Endothelial cell of umbilical vein (primary cell): ENCODE measurements around the gene ADCY2. TPM values are rescaled to one million over a fixed set of nuclear protein-coding genes. Genes with fewer than 3 reads are reported as not detected.

Source experiments
- BruUV-seq: library from RNA; stranded (reverse); fragments of 400-500 nt; replicated peaks from 2 replicates; lab custom pipeline; 2021; lab: Mats Ljungman, UMichigan
- CTCF ChIA-PET: fragments of 300-600, 350-600 bp; sonication (Branson Sonifier 250); formaldehyde crosslinking; loops from one replicate; lab custom pipeline; 2021; ENCODE audit warnings: antibody characterized with exemption, inconsistent platforms; lab: Charles Lee
- POLR2A ChIA-PET: fragments of 300-600, 350-600 bp; sonication (Branson Sonifier 250); formaldehyde crosslinking; loops from one replicate; lab custom pipeline; 2021; ENCODE audit warnings: antibody characterized with exemption, inconsistent platforms; lab: Charles Lee
- DNase-seq: peaks from one replicate; pipeline ENCODE4 v3.0.0-alpha.2; 2011; ENCODE audit warnings: low read depth, low spot score
- FAIRE-seq: peaks from 2 replicates; lab custom pipeline; 2011; peaks lifted over from hg19 to GRCh38; lab: Jason Lieb, UNC
- H2AFZ ChIP-seq: 2 replicates; pipeline ENCODE4 v1.6.0; 2012; ENCODE audit warnings: low read depth, low read length, control low read depth, inconsistent platforms
- H3K27ac ChIP-seq: 2 replicates; pipeline ENCODE4 v1.5.1; 2011; ENCODE audit warnings: low read depth, mild to moderate bottlenecking, control low read depth, low read length, moderate library complexity; ENCODE audit not compliant: insufficient read depth
- H3K27me3 ChIP-seq, 2 experiments: 2 replicates each; pipeline versions ENCODE4 v1.6.0 to v1.6.1; 2011; ENCODE audit warnings: low read length in 2 of 2, mixed read lengths in 1 of 2; ENCODE audit not compliant: control insufficient read depth in 2 of 2, insufficient read depth in 2 of 2
- H3K36me3 ChIP-seq, 2 experiments: 2 replicates in 1 of 2; 3 replicates in 1 of 2; pipeline ENCODE4 v1.5.1; 2011; ENCODE audit warnings: low read length in 2 of 2, mild to moderate bottlenecking in 1 of 2, moderate library complexity in 1 of 2; ENCODE audit not compliant: control insufficient read depth in 2 of 2, insufficient read depth in 2 of 2; ENCODE audit errors: extremely low read depth in 1 of 2
- H3K4me1 ChIP-seq: 3 replicates; pipeline ENCODE4 v1.5.1; 2011; ENCODE audit warnings: mild to moderate bottlenecking, low read length; ENCODE audit not compliant: control insufficient read depth, insufficient read depth; ENCODE audit errors: extremely low read depth
- H3K4me2 ChIP-seq: 2 replicates; pipeline ENCODE4 v1.6.1; 2011; ENCODE audit warnings: low read length, control low read depth, mixed read lengths; ENCODE audit not compliant: insufficient read depth
- H3K4me3 ChIP-seq, 3 experiments: fragments of 200-600 bp in 1 of 3; sonication (generic), shearing (Covaris generic) in 1 of 3; replicated peaks in 1 of 3; 2 replicates each; pipeline ENCODE4 v1.5.1; 2011 to 2016; ENCODE audit warnings: control low read depth in 3 of 3, low read length in 3 of 3, mild to moderate bottlenecking in 2 of 3, inconsistent platforms in 1 of 3, low read depth in 1 of 3, moderate library complexity in 1 of 3; ENCODE audit not compliant: insufficient read depth in 1 of 3
- H3K79me2 ChIP-seq: 2 replicates; pipeline ENCODE4 v1.6.0; 2012; ENCODE audit warnings: low read length, inconsistent platforms; ENCODE audit not compliant: control insufficient read depth, insufficient read depth
- H3K9ac ChIP-seq: replicated peaks from 2 replicates; pipeline ENCODE3; 2011; ENCODE audit warnings: low read length, control low read depth; ENCODE audit not compliant: insufficient read depth; ENCODE audit errors: extremely low read depth
- H3K9me1 ChIP-seq: replicated peaks from 3 replicates; pipeline ENCODE4 v1.6.0; 2011; ENCODE audit warnings: mild to moderate bottlenecking, low read length; ENCODE audit not compliant: control insufficient read depth, insufficient read depth; ENCODE audit errors: extremely low read depth
- H3K9me3 ChIP-seq: replicated peaks from 2 replicates; pipeline ENCODE4 v1.5.1; 2012; ENCODE audit warnings: low read length, inconsistent platforms; ENCODE audit not compliant: control insufficient read depth, insufficient read depth
- H4K20me1 ChIP-seq: replicated peaks from 2 replicates; pipeline ENCODE3; 2011; ENCODE audit warnings: mild to moderate bottlenecking, low read length; ENCODE audit not compliant: control insufficient read depth, insufficient read depth; ENCODE audit errors: extremely low read depth
- CTCF ChIP-seq, 2 donors: IDR thresholded peaks; 1 replicate in 1 of 2; 2 replicates in 1 of 2; pipeline ENCODE4 v1.5.1; 2011; ENCODE audit warnings: low read length in 2 of 2, mild to moderate bottlenecking in 2 of 2, moderate library complexity in 2 of 2, control low read depth in 1 of 2, inconsistent platforms in 1 of 2, low read depth in 1 of 2; ENCODE audit not compliant: insufficient read depth in 1 of 2; ENCODE audit errors: extremely low read depth in 1 of 2
- EZH2 ChIP-seq: IDR thresholded peaks from 2 replicates; pipeline ENCODE4 v1.6.1; 2012; ENCODE audit warnings: borderline replicate concordance, low read depth, mild to moderate bottlenecking, moderate library complexity, low read length, inconsistent platforms; ENCODE audit not compliant: severe bottlenecking
- FOS ChIP-seq: IDR thresholded peaks from 2 replicates; pipeline ENCODE4 v1.6.1; 2011; ENCODE audit warnings: mild to moderate bottlenecking, low read length, moderate library complexity, borderline replicate concordance; ENCODE audit not compliant: insufficient read depth
- GATA2 ChIP-seq: IDR thresholded peaks from 2 replicates; pipeline ENCODE4 v1.7.0; 2011; ENCODE audit warnings: low read depth, mild to moderate bottlenecking, moderate library complexity, mixed read lengths, low read length; ENCODE audit not compliant: insufficient read length, insufficient read depth
- JUN ChIP-seq: IDR thresholded peaks from 2 replicates; pipeline ENCODE4 v1.6.1; 2011; ENCODE audit warnings: borderline replicate concordance, low read depth; ENCODE audit not compliant: insufficient read length, insufficient read depth
- MYC ChIP-seq: IDR thresholded peaks from one replicate; pipeline ENCODE4 v1.6.1; 2011; ENCODE audit warnings: mild to moderate bottlenecking, low read depth, low read length
- POLR2A ChIP-seq: IDR thresholded peaks from 2 replicates; pipeline ENCODE4 v1.6.1; 2012; ENCODE audit warnings: low read depth, mild to moderate bottlenecking, control low read depth, low read length
- POLR2AphosphoS5 ChIP-seq: IDR thresholded peaks from 2 replicates; pipeline ENCODE4 v1.6.1; 2012; ENCODE audit warnings: low read depth, mild to moderate bottlenecking, control low read depth, low read length, moderate library complexity; ENCODE audit not compliant: insufficient read depth
- dilution Hi-C: fragments of 300-500 bp; cut with MboI; formaldehyde crosslinking; loops from one replicate; pipeline ENCODE4 v1.15.0; 2019; ENCODE audit warnings: low sequenced_read_pairs; ENCODE audit not compliant: extremely low pct_ligation_motif_present
- intact Hi-C: fragments of 100-400 bp; cut with micrococcal nuclease; formaldehyde crosslinking; loops from one replicate; pipeline ENCODE4 v1.10.0; 2022
- polyA plus RNA-seq, 4 experiments: library from polyadenylated mRNA; depleted of rRNA in 3 of 4; stranded (reverse) in 3 of 4; unstranded in 1 of 4; fragments of >200 nt; gene quantifications; 2 replicates each; pipeline versions ENCODE4 v1.2.1 to v1.2.3, GENCODE V29; 2011 to 2012; ENCODE audit warnings: missing spikeins in 1 of 4
- total RNA-seq: library from RNA; stranded (reverse); gene quantifications from 2 replicates; pipeline ENCODE4 v1.2.3, GENCODE V29; 2021
- TF ChIP-seq, protein P1 (sequence below): IDR thresholded peaks from 2 replicates; pipeline ENCODE4 v1.6.1; 2011; ENCODE audit not compliant: insufficient read depth, insufficient read length

ADCY2 gene
- total and polyA plus RNA-seq, 2 donors (not counting 3 experiments of a cell fraction or from before 2014, with no cell fraction given): under 0.01 TPM; not detected in 1

- H3K36me3 ChIP-seq: no peaks in the 10 kb centered on the region
- dilution Hi-C loops: no loop called here
- intact Hi-C loops: no loop called here
- no peaks in the 10 kb centered on the region for H3K9me1 ChIP-seq
- TF ChIP-seq EZH2 (no peak), POLR2AphosphoS5 (no peak), POLR2A (no peak), FOS (no peak), JUN (no peak), MYC (no peak), CTCF (IDR thresholded peaks at IDR 0.05; ENCODE audit: extremely low read depth in 1 of 2, insufficient read depth in 1 of 2, low read depth in 1 of 2, low read length in 2 of 2) (no peak), GATA2 (no peak)
- TF ChIP-seq, protein P1, sequence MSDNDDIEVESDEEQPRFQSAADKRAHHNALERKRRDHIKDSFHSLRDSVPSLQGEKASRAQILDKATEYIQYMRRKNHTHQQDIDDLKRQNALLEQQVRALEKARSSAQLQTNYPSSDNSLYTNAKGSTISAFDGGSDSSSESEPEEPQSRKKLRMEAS: no peak
- no peak overlapping the region for H2AFZ ChIP-seq
- H3K27ac ChIP-seq: no peak overlapping the region
- DNase-seq: no peak
- H4K20me1 ChIP-seq: no peaks in the 10 kb centered on the region
- no peak overlapping the region for H3K9ac ChIP-seq
- H3K4me2 ChIP-seq: no peak overlapping the region
- H3K27me3 ChIP-seq: no peaks in the 10 kb centered on the region
- H3K9me3 ChIP-seq: peaks cover under 1% of the 10 kb centered on the region
- ChIA-PET POLR2A (no interaction called here), CTCF (no interaction called here)
- FAIRE-seq: no peak
- no peaks in the 10 kb centered on the region for H3K4me1 ChIP-seq
- no peaks in the 10 kb centered on the region for H3K79me2 ChIP-seq
- BruUV-seq: no TSS peak
- no peak overlapping the region for H3K4me3 ChIP-seq
These were observed 21.8 kb upstream of the ADCY2 start for GRCh38 chr5:7374186-7374585.
